HG02610 (cell line): ENCODE results near the gene LDLRAD4.
"Not testable (repeated sequence)": the region's sequence is repeated elsewhere in the genome, so short reads cannot be mapped to it uniquely, and the experiment has no call there.

Experiments used
- ATAC-seq: cut with Tn5 transposase; IDR thresholded peaks from one replicate; pipeline ENCODE4 v1.9.1; 2021; ENCODE audit warnings: mild to moderate bottlenecking, moderate library complexity; ENCODE audit not compliant: unreplicated experiment

The LDLRAD4 gene

GRCh38 chr18:13476312-13476711 is 257.8 kb downstream of the LDLRAD4 start:
- not testable (repeated sequence) for ATAC-seq

- no peak for ATAC-seq
These were observed 258.7 kb downstream of the LDLRAD4 start for GRCh38 chr18:13477147-13477683.

DNA sequence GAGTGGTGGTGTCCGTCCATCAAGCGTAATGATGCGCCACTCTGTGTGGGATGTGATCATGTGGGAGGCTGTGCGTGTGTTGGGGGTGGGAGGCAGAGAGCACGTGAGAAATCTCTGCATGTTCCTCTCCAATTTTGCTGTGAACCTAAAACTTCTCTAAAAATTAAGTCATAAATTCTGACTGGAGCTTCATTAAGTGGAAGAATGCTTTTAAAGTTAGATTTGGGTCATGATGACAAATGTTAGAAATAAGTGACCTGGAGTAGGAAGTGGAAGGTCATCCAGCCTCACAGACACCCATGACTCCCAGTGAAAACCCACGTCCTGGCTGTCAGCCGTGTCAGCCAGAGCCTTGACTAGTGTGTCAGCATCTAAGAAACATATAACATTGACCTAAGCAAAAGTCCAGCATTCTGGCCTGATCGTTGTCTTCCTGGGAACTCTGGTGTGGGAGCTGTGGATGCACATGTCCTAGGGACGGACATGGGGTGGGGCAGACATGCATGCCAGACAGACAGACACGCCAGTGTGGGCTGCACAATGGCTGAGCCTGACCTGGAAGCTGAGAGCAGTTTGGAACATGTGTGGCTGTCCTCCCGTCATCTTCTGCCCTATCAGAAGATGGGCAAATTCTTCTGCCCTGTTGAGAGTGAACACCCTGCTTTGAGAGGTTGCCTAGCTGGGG is 262.2 kb downstream of the LDLRAD4 start:
- ATAC-seq = no peak

GRCh38 chr18:13481331-13481730 is 262.8 kb downstream of the LDLRAD4 start:
- ATAC-seq = no peak

- ATAC-seq = peak; percentile 90
These were observed 263.5 kb downstream of the LDLRAD4 start for GRCh38 chr18:13481820-13482617.

DNA sequence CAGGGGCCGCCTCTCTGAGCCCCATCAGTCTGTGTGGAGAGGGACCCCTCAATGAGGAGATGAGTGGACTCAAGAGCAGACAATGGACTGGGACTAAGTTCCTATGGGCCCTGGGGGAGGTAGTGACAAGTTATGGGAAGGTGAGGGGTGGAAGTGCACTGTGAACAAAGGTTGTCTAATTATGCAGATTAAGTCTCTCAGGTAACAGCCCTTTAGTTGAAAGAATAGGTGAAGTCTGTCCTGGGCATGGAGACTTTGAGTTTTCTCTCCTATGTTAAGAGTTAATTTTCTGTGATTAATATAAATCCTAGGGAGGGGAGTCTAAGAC is 264.0 kb downstream of the LDLRAD4 start:
- no peak for ATAC-seq

DNA sequence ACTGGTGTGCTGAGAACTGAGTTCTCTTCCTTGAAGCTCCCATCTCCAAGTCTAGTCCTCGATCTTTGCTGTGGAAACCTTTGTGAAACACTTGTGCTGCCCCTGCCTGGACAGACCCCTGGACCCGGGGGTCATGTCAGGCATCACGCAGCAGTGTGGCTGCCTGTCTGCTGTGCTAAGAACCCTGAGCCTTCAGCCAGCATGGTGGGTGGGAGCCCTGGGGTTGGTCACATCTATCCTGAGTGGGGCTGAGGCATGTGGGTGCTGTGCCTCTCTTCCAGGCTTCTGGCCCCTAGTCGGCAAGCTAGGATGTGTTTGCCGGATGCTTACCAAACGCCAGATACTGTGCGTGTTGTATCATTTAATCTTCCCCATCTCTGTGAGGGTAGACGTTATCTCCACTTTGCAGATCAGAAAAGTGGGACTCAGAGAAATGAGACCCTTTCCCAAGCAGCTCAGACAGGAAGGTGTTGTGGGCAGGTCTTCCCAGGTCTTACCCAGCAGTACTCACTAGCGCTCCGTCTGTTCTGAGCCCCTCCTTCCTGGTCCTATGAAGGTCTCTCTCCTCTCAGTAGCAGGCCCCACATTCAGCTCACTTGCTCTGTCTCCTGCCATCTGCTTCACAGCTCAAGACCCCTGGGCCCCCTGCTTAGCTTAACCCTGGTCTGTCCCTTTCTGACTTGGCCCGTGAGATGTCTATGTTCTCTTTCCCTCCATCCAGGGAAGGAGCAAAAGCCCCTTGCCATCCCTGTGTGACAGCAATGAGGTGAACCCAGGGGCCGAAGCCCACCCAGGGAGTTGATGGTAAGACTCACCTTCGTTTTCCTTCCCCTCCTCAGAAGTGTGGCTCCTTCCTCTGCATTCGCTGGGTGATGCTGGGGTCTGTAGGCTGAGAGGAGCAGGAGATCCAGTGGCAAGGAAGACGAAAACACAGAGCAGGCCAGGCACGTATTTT is 265.0 kb downstream of the LDLRAD4 start:
- no peak for ATAC-seq

- no peak for ATAC-seq
These were observed 266.6 kb downstream of the LDLRAD4 start for GRCh38 chr18:13485182-13485581.

DNA sequence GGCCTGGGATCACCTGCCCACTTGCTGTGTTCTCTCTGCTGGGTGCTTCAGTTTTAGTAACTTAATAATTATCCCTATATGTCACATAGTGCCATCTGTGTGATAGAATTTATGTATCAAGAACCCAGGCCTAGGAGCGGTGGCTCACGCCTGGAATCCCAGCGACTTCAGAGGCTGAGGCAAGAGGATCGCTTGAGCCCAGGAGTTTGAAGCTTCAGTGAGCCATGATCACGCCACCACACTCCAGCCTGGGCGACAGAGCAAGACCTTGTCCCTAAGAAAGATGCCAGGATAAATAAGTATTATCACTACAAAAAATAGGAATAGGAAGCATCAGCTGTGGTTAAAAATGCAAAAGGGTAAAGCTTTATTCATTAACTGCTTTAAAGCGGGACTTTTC is 267.0 kb downstream of the LDLRAD4 start:
- no peak for ATAC-seq

- no peak for ATAC-seq
These were observed 267.7 kb downstream of the LDLRAD4 start for GRCh38 chr18:13486284-13486683.

- ATAC-seq = no peak
These were observed 268.1 kb downstream of the LDLRAD4 start for GRCh38 chr18:13486686-13487085.

DNA sequence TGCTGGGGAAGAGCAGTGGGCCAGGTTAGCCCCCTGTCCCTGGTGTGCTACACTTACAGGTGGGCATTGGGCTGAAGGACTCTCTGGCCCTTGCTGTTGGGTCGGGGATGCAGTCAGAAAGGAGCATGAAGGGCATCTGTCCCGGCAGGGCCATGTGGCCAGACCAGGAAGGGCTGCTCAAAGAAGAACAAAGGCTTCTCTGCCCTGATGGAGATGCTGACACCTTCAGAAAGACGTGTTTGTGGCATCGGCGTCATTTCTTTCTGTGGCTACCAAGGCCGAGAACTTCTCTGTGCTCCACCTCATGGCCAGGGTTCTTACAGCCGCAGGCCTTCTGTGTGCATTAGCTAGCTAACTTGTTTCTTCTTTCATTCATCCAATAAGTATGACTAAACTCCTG is 268.7 kb downstream of the LDLRAD4 start:
- ATAC-seq = no peak

DNA sequence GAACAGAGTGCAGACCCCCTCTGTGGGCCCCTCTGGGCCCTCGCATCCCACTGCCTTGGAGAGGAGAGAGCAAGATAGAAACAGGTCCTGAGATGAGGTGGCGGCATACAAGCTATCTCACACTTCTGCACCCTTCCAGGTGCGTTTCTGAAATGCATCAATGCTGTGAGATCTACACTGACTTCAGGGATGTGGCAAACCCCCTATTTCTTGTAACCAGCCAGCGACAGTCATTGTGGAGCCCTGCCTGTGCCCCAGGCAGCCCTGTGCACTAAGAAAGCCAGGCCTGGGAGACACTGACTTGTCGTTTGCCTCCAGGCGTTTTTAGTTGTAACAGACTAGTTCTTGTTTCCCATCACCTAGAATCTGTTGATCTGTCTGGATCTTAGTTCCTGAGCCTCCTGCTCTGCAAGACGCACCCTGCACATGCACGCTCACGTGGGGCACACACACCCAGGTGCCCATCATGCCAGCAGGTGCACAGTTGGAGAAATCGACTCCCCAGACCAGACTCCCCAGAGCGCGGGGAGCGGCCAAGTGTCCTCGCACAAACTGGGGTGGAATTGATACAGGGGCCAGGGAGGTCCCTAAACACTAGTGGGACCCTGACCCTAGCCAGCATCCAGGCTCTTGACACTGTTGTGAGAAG is 269.8 kb downstream of the LDLRAD4 start:
- ATAC-seq = no peak

DNA sequence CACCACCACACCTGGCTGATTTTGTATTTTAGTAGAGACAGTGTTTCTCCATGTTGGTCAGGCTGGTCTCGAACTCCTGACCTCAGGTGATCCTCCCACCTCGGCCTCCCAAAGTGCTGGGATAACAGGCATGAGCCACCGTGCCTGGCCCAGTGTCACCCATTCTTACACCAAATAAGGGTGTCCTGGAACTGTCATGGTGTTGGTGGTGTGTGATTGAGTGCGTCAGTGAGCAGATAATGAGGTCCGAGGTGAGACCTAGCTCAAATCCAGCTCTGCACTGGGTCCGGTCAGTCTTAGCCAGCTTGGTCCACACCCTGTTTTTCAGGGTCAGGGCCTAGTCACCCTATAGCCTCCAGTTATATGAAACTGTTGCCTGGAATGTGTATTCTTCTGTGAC is 270.7 kb downstream of the LDLRAD4 start:
- ATAC-seq = not testable (repeated sequence)

DNA sequence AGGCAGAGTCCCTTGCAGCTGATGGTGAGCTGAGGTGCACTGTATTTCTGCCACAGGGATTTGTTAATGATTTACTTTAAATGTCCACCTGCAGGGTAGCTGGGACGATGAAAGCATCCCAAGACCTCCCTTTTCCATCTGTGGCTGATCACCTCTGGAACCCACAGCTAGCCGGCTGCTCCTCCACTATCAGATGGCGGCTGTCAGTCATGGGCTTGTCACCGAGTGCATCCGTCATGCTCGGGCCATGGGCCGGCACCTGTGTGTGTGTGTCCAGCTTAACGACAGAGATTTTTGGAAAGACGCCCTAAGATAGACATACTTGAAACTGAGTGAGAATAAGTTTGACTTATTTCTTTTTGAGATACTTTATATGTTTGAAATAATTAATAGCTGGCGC is 272.6 kb downstream of the LDLRAD4 start:
- ATAC-seq = no peak

DNA sequence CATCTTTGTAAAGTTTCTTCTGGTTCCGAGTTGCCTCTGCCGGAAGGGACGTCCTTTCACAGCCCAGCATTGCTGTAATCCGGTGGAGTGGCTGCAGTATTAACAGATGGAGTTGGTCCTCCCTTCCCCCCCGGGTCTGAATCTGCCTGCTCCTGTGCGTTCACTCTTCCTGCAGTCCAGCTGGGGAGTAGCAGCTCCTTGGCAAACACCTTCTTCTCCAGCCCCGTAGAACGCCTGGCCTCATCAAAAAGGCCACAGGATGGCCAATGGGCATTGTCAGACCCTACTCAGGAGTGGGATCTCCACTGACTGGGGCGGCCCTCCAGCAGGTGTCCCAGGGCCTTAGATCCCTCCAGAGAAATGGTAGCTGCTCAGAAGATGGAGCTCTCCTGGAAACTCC is 273.8 kb downstream of the LDLRAD4 start:
- ATAC-seq = no peak

DNA sequence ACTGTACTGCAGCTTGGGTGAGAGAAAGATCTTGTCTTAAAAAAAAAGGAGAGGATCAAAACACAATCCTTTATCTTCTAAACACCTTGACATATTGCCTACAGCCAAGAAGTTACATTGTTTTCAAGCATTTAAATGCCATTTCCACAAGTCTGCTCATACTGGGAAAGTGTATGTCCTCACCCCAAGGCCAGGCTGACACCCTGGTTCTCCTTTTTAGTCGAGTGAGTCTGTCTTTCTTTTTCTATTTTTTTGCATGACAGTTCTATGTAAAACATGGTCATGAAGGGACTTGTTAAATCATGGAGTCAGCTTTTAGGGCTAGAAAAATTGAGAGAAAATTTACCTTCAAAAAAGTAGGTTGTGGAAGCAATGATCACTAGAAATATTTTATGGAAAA is 274.5 kb downstream of the LDLRAD4 start:
- ATAC-seq = no peak

- ATAC-seq = no peak
These were observed 275.2 kb downstream of the LDLRAD4 start for GRCh38 chr18:13493725-13494124.

DNA sequence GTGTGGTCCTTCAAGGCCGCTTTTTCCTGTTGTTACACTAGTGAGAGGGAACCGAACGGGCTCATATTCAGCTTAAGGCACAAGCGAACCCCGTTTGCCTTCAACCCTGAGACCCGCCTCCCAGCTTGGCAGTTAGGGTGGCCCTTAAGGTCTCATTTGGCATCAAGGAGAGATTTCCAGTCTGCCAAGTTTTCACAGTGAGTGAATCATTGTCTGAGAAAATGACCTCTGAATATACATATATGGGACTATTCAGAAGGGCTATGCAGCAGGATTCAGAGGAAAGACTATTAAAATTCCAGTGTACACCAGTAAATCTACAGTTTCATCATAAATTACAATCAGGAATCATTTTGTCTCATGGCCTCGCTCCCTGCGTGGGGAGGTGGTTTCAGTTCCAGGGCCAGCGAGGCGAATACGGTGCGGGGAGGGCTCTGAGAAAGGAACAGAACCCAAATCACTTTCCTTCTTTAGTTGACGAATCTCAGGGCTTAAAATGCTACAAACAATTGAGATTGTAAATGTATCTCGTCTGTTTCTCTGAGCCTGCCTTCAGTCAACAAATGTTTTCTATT is 276.4 kb downstream of the LDLRAD4 start:
- no peak for ATAC-seq

DNA sequence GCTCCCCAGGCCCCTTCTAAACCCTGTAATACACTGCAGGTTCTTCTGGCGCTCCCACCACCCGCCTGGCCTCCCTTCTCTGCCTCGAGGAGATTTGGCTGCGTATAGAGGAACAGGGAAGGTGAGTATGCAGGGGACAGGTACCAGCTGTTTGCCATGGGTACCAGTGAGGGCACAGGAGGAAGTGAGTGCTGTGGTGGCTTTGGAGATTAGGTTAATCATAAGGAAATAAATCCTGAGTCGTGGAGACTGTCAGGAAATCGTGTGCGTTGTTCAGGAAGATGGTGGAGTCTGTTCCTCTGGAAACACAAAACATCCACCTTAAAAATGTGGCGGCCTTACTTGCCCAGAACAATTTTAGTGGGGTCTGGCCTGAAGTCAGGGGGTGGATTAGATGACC is 277.4 kb downstream of the LDLRAD4 start:
- ATAC-seq = no peak
